CD4-positive, alpha-beta T cell (primary cell): ENCODE data around the gene KCNMB2. TPM values are rescaled to one million over a fixed set of nuclear protein-coding genes. Genes with fewer than 3 reads are reported as not detected.
"Not testable (repeated sequence)": the region's sequence is repeated elsewhere in the genome, so short reads cannot be mapped to it uniquely, and the experiment has no call there.

Experiments used
- ATAC-seq: fragments of 200-7000 bp; cut with Tn5 transposase; one replicate; pipeline ENCODE4 v1.10.0; 2022; ENCODE audit warnings: mild to moderate bottlenecking; ENCODE audit not compliant: poor library complexity
- CTCF ChIA-PET: fragments of 350-600 bp; sonication (Branson Sonifier 250); formaldehyde crosslinking; loops from one replicate; lab custom pipeline; 2021; ENCODE audit warnings: antibody characterized with exemption, inconsistent platforms; lab: Charles Lee
- POLR2A ChIA-PET: fragments of 350-600 bp; sonication (Branson Sonifier 250); formaldehyde crosslinking; loops from one replicate; lab custom pipeline; 2021; ENCODE audit warnings: antibody characterized with exemption, inconsistent platforms; lab: Charles Lee
- DNase-seq, 14 experiments: peaks; one replicate each; pipeline ENCODE4 v3.0.0-alpha.2; 2013 to 2020; ENCODE audit warnings: mixed read lengths in 2 of 14
- H3K27ac ChIP-seq, 2 donors: one replicate each; pipeline versions ENCODE4 v1.5.1 to v1.7.0; 2013; ENCODE audit warnings: low read length in 2 of 2, low read depth in 1 of 2, mild to moderate bottlenecking in 1 of 2
- H3K27me3 ChIP-seq, 2 experiments: 1 replicate in 1 of 2; 2 replicates in 1 of 2; pipeline versions ENCODE4 v1.6.1 to v1.7.0; 2013; ENCODE audit warnings: low read length in 2 of 2, control low read depth in 1 of 2, mild to moderate bottlenecking in 1 of 2, moderate library complexity in 1 of 2; ENCODE audit not compliant: insufficient read depth in 2 of 2, control insufficient read depth in 1 of 2
- H3K36me3 ChIP-seq: one replicate; pipeline ENCODE4 v1.6.1; 2013; ENCODE audit warnings: low read length, control low read depth; ENCODE audit not compliant: insufficient read depth
- H3K4me1 ChIP-seq: one replicate; pipeline ENCODE4 v1.6.1; 2013; ENCODE audit warnings: low read length, control low read depth; ENCODE audit not compliant: insufficient read depth
- H3K4me3 ChIP-seq: one replicate; pipeline ENCODE4 v1.5.1; 2013; ENCODE audit warnings: mild to moderate bottlenecking, low read length, moderate library complexity
- H3K9me3 ChIP-seq, 2 experiments: 1 replicate in 1 of 2; 2 replicates in 1 of 2; pipeline versions ENCODE4 v1.6.1 to v1.7.0; 2013; ENCODE audit warnings: low read length in 2 of 2, mild to moderate bottlenecking in 2 of 2, control low read depth in 1 of 2, moderate library complexity in 1 of 2; ENCODE audit not compliant: control insufficient read depth in 1 of 2, insufficient read depth in 1 of 2
- H3K27ac Mint-ChIP-seq: one replicate; pipeline ENCODE4 v1.8.0; 2020; ENCODE audit warnings: mixed read lengths
- H3K27me3 Mint-ChIP-seq: one replicate; pipeline ENCODE4 v1.8.0; 2021; ENCODE audit warnings: mixed read lengths
- H3K36me3 Mint-ChIP-seq: one replicate; pipeline ENCODE4 v1.8.0; 2021; ENCODE audit warnings: low read depth, mixed read lengths
- H3K4me1 Mint-ChIP-seq: one replicate; pipeline ENCODE4 v1.8.0; 2021; ENCODE audit warnings: low read depth, mixed read lengths
- H3K4me3 Mint-ChIP-seq: one replicate; pipeline ENCODE4 v1.8.0; 2020; ENCODE audit warnings: mild to moderate bottlenecking, mixed read lengths
- H3K9me3 Mint-ChIP-seq: one replicate; pipeline ENCODE4 v1.8.0; 2020; ENCODE audit warnings: mixed read lengths
- CTCF ChIP-seq: fragments of 200-600 bp; IDR thresholded peaks from one replicate; pipeline ENCODE4 v1.8.0; 2022; ENCODE audit warnings: antibody characterized with exemption, mild to moderate bottlenecking
- intact Hi-C, 2 experiments: fragments of 100-400 bp; cut with DNase I in 1 of 2; cut with micrococcal nuclease in 1 of 2; formaldehyde crosslinking; loops; one replicate each; pipeline versions ENCODE4 v1.15.1 to v1.9.0; 2023 to 2025; cut with DNase I, micrococcal nuclease
- total RNA-seq, 174 experiments: library from RNA in 2 of 174; stranded (reverse) in 2 of 174; gene quantifications; one replicate each; pipeline ENCODE4 v1.2.3 and lab custom pipeline; 2021 to 2026

KCNMB2 gene
- total RNA-seq, 2 experiments from 2014 or later: not detected

- Mint-ChIP-seq H3K27me3 (peaks cover 12% of the 10 kb centered on the region), H3K27ac (no peak overlapping the region), H3K9me3 (no peaks in the 10 kb centered on the region), H3K36me3 (no peaks in the 10 kb centered on the region), H3K4me3 (no peak overlapping the region), H3K4me1 (no peaks in the 10 kb centered on the region)
- H3K36me3 ChIP-seq: no peaks in the 10 kb centered on the region
- no peak overlapping the region for H3K4me3 ChIP-seq
- intact Hi-C loops: no loop called here
- POLR2A ChIA-PET: no interaction called here
- DNase-seq (no peak), ATAC-seq (no peak)
- CTCF ChIA-PET: no interaction called here
- no peaks in the 10 kb centered on the region for H3K4me1 ChIP-seq
- H3K27me3 ChIP-seq: peaks cover 0 to 2% of the 10 kb centered on the region in 2 experiments
- H3K9me3 ChIP-seq: no peaks in the 10 kb centered on the region
- TF ChIP-seq CTCF: no peak
- no peak overlapping the region for H3K27ac ChIP-seq
Observed at GRCh38 chr3:178513546-178514380, 22.5 kb upstream of the KCNMB2 start.

- no peaks in the 10 kb centered on the region for H3K36me3 ChIP-seq
- Mint-ChIP-seq H3K4me1 (no peaks in the 10 kb centered on the region), H3K27me3 (peaks cover 13% of the 10 kb centered on the region), H3K36me3 (no peaks in the 10 kb centered on the region), H3K27ac (no peak overlapping the region), H3K9me3 (no peaks in the 10 kb centered on the region), H3K4me3 (no peak overlapping the region)
- no peak overlapping the region for H3K27ac ChIP-seq
- ChIA-PET CTCF (interaction anchor here (0.9 kb wide), 1 partner anchor 67 kb away, joined by 3 read pairs; no protein-coding TSS in a partner anchor), POLR2A (no interaction called here)
- no peaks in the 10 kb centered on the region for H3K27me3 ChIP-seq
- no peak for TF ChIP-seq CTCF
- DNase-seq: no peak
- intact Hi-C loops: no loop called here
- ATAC-seq: no peak
- H3K4me1 ChIP-seq: no peaks in the 10 kb centered on the region
- no peaks in the 10 kb centered on the region for H3K9me3 ChIP-seq
- H3K4me3 ChIP-seq: no peak overlapping the region
Observed at GRCh38 chr3:178514401-178514800, 21.8 kb upstream of the KCNMB2 start.

- not testable (repeated sequence) for ATAC-seq
Observed at GRCh38 chr3:178515076-178515744, 21.0 kb upstream of the KCNMB2 start.

More at GRCh38 chr3:178515076-178515744, 21.0 kb upstream of the KCNMB2 start:
- H3K36me3 Mint-ChIP-seq, H3K27me3 ChIP-seq, H3K9me3 ChIP-seq, intact Hi-C loops, DNase-seq, H3K27ac ChIP-seq, H3K9me3 Mint-ChIP-seq, H3K4me3 Mint-ChIP-seq, H3K27ac Mint-ChIP-seq, H3K36me3 ChIP-seq, H3K4me1 ChIP-seq, H3K4me1 Mint-ChIP-seq, H3K4me3 ChIP-seq, POLR2A ChIA-PET: not testable (repeated sequence)
- CTCF ChIA-PET: interaction anchor here (0.9 kb wide), 1 partner anchor 68 kb away, joined by 3 read pairs; no protein-coding TSS in a partner anchor
- peaks cover 13% of the 10 kb centered on the region for H3K27me3 Mint-ChIP-seq
